NT2/D1 (cell line): Measurements from ENCODE around the gene ING5.
"Not testable (repeated sequence)": the region's sequence is repeated elsewhere in the genome, so short reads cannot be mapped to it uniquely, and the experiment has no call there.

Experiments
- DNase-seq: peaks from one replicate; pipeline ENCODE4 v3.0.0-alpha.2; 2011; ENCODE audit warnings: low read depth, low spot score
- H3K27me3 ChIP-seq: 2 replicates; pipeline ENCODE4 v1.6.0; 2011; ENCODE audit warnings: mild to moderate bottlenecking; ENCODE audit not compliant: insufficient read length, insufficient read depth
- H3K36me3 ChIP-seq: 2 replicates; pipeline ENCODE4 v1.6.1; 2011; ENCODE audit warnings: mild to moderate bottlenecking, low read length, mixed read lengths; ENCODE audit not compliant: insufficient read depth, insufficient read length
- H3K4me1 ChIP-seq: 2 replicates; pipeline ENCODE4 v1.5.1; 2011; ENCODE audit not compliant: insufficient read depth, insufficient read length
- H3K4me3 ChIP-seq: 2 replicates; pipeline ENCODE4 v1.5.1; 2011; ENCODE audit warnings: low read depth; ENCODE audit not compliant: insufficient read length
- H3K9ac ChIP-seq: 2 replicates; pipeline ENCODE4 v1.6.0; 2011; ENCODE audit warnings: low read depth; ENCODE audit not compliant: insufficient read length
- H3K9me3 ChIP-seq: 2 replicates; pipeline ENCODE4 v1.5.1; 2011; ENCODE audit warnings: mild to moderate bottlenecking, low read length; ENCODE audit not compliant: insufficient read depth
- SUZ12 ChIP-seq: IDR thresholded peaks from 2 replicates; pipeline ENCODE4 v1.6.1; 2011; ENCODE audit not compliant: insufficient read length, insufficient read depth; ENCODE audit errors: extremely low read depth
- YY1 ChIP-seq: IDR thresholded peaks from 2 replicates; pipeline ENCODE4 v1.6.1; 2011; ENCODE audit not compliant: insufficient read length, insufficient read depth
- ZNF274 ChIP-seq: IDR thresholded peaks from 2 replicates; pipeline ENCODE4 v1.6.1; 2011; ENCODE audit warnings: mild to moderate bottlenecking, low read depth, low read length

Gene ING5

DNA sequence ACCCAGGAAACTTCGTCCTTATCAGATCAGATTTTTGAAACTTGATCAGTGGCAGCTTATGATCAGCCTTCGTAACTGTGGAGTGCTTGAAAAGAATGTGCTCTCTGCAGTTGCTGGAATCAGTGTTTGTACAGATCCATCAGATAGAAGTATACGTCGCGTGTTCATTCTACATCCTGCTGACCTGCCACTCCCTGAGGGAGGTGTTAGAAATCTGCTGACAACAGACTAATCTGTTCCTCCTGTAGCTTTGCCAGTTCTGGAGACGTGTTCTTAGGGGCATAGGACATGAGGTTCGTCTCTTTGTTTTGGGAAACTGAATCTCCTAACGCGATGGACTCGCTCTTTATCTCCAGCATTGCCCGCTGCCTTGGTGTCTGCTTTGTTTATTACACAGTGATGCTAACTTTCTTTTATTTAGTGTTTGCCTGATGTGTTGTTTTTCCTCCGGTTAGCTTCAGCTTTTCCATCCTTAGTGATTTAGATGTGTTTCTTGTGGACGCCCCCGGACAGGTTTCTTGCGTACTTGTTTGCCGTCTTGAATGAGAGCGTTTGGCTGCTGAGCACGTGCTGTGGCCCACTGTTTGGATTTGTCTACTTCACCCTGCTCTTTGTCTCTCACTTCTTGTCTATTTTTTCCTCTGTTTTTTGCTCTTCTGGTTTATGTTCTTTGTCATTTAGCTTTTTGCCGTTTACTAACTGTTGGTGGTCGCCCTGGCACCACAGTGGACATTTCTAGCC, 57.4 kb downstream of the ING5 start:
- TF ChIP-seq ZNF274 (no peak), SUZ12 (no peak), YY1 (no peak)
- Histone ChIP-seq H3K36me3 (peaks cover 47% of the 10 kb centered on the region), H3K9me3 (peaks cover 10% of the 10 kb centered on the region), H3K4me3 (no peak overlapping the region), H3K27me3 (no peaks in the 10 kb centered on the region), H3K4me1 (peaks cover 2% of the 10 kb centered on the region), H3K9ac (no peak overlapping the region)
- no peak for DNase-seq

DNA sequence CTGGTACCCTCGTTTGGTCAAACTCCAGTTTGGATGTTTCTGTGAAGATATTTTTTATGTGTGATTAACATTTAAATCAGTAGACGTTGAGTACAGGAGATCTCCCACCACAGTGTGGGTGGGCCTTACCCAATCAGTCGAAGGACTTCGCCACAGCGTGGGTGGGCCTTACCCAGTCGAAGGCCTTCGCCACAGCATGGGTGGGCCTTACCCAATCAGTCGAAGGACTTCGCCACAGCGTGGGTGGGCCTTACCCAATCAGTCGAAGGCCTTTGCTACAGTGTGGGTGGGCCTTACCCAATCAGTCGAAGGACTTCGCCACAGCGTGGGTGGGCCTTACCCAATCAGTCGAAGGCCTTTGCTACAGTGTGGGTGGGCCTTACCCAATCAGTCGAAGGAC, 58.1 kb downstream of the ING5 start:
- not testable (repeated sequence) for DNase-seq, H3K4me3 ChIP-seq, H3K27me3 ChIP-seq, H3K9ac ChIP-seq, H3K9me3 ChIP-seq, H3K4me1 ChIP-seq
- peaks cover 43% of the 10 kb centered on the region for H3K36me3 ChIP-seq

DNA sequence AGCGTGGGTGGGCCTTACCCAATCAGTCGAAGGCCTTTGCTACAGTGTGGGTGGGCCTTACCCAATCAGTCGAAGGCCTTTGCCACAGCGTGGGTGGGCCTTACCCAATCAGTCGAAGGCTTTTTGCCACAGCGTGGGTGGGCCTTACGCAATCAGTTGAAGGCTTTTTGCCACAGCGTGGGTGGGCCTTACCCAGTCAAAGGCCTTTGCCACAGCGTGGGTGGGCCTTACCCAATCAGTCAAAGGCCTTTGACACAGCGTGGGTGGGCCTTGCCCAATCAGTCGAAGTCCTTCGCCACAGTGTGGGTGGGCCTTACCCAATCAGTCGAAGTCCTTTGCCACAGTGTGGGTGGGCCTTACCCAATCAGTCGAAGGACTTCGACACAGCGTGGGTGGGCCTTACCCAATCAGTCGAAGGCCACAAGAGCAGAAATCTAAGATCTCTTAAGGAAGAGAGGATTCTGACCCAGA, 58.5 kb downstream of the ING5 start:
- Histone ChIP-seq H3K9ac (no peak overlapping the region), H3K4me3 (no peak overlapping the region), H3K9me3 (peaks cover 10% of the 10 kb centered on the region), H3K4me1 (peaks cover 10% of the 10 kb centered on the region), H3K27me3 (no peaks in the 10 kb centered on the region), H3K36me3 (peaks cover 39% of the 10 kb centered on the region)
- DNase-seq: no peak
- no peak for TF ChIP-seq YY1
- TF ChIP-seq ZNF274: no peak
- no peak for TF ChIP-seq SUZ12

DNA sequence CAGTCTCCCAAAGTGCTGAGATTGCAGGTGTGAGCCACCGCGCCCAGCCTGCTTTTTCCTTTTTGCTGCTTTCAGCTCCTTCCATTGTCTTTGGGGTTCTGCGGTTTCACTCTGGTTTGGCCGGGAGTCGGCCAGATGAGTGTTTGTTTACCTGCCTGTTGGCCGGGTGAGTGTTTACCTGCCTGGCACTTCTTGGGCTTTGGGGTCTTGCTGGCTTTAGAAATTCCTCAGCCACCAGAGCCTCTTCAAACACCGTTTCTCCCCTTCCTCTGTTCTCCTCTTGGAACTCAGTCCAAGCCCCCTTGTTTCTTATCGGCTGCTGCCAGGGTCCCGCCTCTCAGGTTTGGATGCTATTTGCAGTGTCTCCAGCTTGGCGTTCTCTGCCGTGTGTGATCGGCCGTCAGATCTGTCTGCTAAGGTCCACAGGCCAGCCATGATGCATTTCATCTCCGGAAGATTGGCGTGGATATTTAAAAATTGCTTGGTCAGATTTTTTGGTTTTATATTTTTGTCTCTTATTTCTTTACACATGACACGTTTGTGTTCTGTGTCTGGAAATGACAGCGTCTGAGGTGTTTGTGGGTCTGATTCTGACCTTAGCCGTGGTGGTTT, 60.6 kb downstream of the ING5 start:
- DNase-seq: no peak
- H3K36me3 ChIP-seq: peaks cover 23% of the 10 kb centered on the region
- no peak overlapping the region for H3K9ac ChIP-seq
- peaks cover 10% of the 10 kb centered on the region for H3K4me1 ChIP-seq
- H3K4me3 ChIP-seq: no peak overlapping the region
- no peak for TF ChIP-seq SUZ12
- no peak for TF ChIP-seq YY1
- TF ChIP-seq ZNF274: no peak
- H3K9me3 ChIP-seq: peaks cover 10% of the 10 kb centered on the region
- H3K27me3 ChIP-seq: no peaks in the 10 kb centered on the region

DNA sequence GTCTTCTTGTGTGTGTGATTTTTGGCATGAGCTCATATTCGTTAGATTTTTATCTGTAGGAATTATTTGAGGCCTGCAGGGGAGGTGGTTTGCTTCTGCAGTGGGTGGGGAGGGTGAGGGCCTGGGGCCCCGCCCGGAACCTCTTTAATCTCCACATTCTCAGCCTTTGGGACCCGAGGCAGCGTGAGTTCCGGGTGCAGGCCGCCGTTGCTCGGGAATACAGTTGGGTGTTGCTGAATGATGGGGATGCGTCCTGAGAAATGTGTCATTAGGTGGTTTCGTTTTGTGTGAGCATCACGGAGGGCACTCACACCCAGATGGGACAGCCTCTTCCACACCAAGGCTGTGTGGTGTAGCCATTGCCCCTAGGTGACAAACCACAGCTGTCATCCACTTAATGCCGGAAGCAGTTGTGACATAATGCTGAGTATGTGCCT, 61.1 kb downstream of the ING5 start:
- no peak overlapping the region for H3K9ac ChIP-seq
- H3K4me1 ChIP-seq: peaks cover 10% of the 10 kb centered on the region
- DNase-seq: no peak
- no peak overlapping the region for H3K4me3 ChIP-seq
- no peaks in the 10 kb centered on the region for H3K27me3 ChIP-seq
- peaks cover 10% of the 10 kb centered on the region for H3K9me3 ChIP-seq
- peaks cover 21% of the 10 kb centered on the region for H3K36me3 ChIP-seq
- TF ChIP-seq SUZ12: no peak
- no peak for TF ChIP-seq ZNF274
- TF ChIP-seq YY1: no peak

DNA sequence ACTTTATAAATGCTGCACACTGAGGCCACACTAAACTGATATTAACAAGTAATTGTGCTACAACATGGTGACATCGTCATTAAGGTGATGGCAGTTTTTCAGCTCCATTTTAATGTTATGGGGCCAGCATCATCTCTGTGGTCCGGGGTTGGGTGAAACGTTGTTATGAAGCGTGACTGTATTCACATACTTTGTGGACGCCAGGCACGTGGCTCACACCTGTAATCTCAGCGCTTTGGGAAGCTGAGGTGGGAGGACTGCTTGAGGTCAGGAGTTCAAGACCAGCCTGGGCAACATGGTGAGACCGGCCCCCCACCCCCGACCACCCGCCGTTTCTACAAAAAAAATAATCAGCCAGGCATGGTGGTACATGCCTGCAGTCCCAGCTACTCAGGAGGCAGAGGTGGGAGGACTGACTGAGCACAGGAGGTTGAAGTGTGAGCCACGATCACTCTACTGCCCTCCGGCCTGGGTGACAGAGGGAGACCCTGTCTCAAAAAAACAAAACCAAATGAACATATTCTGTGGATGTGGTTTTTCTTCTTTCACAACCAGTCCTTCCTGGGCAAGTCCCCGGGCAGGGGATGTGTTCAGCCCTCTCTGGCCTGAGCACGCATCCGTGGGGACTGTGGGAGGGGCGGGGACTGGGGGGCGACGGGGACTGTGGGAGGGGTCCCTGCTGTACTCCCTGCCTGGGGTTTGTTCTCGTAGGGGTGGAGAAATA, 61.9 kb downstream of the ING5 start:
- Histone ChIP-seq H3K27me3 (no peaks in the 10 kb centered on the region), H3K9ac (no peak overlapping the region), H3K36me3 (peaks cover 19% of the 10 kb centered on the region), H3K4me1 (peaks cover 10% of the 10 kb centered on the region), H3K9me3 (peaks cover 10% of the 10 kb centered on the region), H3K4me3 (no peak overlapping the region)
- TF ChIP-seq ZNF274 (no peak), SUZ12 (no peak), YY1 (no peak)
- DNase-seq: no peak
